IPS DF 4.7 (cell line): ENCODE results near the gene GRAPL.
"Not testable (repeated sequence)": the region's sequence is repeated elsewhere in the genome, so short reads cannot be mapped to it uniquely, and the experiment has no call there.

Experiments used
- DNase-seq: peaks from one replicate; pipeline ENCODE4 v3.0.0-alpha.2; 2013; ENCODE audit warnings: low spot score; ENCODE audit errors: extremely low read depth

The GRAPL gene

GRCh38 chr17:19136605-19137004 is 9.2 kb downstream of the GRAPL start:
- DNase-seq: not testable (repeated sequence)

GRCh38 chr17:19137959-19138358 is 10.6 kb downstream of the GRAPL start:
- DNase-seq: not testable (repeated sequence)

DNA sequence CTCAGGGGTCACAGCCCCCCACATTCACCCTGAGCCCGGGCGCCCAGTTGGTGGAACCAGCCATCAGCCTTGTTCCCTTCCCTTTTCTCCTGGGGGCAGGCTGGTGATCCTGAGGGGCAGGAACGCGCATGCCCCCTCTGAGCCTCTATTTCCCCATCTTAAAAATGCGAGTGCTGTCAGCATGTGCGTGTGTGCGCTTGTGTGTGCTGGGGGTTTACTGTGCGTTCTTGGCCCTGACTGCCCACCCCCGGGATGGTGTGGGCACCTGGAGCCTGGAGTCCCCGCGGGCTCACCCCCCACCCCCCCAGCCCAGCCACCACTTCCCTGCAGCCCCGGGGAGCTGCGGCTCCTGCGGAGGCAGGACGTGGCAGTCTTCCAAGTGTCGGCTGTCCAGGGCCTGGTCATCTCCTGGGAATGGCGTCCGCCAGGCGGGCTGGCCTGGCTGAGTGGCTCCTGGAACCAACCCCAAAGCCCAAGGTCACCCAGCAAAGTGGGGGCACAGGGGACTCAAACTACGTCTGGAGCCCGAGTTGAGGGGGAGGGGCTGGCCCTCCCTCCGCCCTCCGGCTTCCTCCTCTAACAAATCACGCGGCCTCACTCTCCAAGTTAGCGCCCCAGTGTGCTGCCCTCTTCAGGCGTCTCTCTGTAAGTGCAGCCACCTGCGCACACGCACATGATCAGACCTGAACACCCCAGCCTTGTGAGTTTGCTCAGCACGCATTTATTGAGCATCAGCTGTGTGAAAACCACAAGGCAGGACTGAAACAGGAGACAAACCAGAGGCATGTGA is 14.2 kb downstream of the GRAPL start:
- not testable (repeated sequence) for DNase-seq

DNA sequence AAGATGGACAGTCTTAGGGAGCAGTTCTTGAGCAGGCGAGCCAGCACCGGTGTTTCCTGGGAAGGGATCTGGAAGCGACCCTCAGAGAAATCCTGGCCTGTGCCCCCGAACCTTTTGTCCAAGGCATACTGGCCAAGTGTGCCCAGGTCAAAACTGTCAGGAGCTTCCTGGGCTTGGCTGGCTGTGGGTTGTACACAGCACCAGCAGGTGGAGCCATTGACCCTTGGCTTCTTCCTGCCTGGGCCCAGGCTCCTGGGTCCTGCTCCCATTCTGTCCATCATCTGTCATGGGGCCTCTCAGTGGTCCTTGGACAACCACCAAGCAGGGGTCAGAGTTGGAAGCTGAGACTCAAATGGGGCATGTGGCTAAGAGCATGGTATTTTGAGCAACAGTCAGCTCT is 15.0 kb downstream of the GRAPL start:
- DNase-seq: not testable (repeated sequence)

GRCh38 chr17:19143097-19143777 is 15.8 kb downstream of the GRAPL start:
- DNase-seq: not testable (repeated sequence)

DNA sequence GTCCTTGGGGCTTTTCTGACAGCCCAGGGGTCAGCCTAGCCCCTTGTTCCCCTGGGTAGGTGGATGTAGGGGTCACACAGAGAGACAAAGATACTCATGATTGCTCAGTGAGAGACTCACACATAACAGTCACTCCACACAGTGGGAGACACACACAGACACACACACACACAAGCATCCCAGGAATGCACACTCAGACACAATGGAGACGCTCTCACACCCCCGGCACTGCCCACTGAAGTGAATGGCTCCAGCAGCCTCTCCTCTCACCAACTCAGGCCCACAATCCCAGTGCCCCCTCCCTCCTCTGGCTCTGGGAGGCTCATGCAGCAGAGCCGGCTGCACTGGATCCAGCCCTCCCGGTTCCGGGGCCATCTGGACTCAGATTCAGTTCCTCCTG is 17.0 kb downstream of the GRAPL start:
- not testable (repeated sequence) for DNase-seq

- DNase-seq: not testable (repeated sequence)
Measured at GRCh38 chr17:19145471-19145870, 18.1 kb downstream of the GRAPL start.

GRCh38 chr17:19150678-19151615 is 23.6 kb downstream of the GRAPL start:
- not testable (repeated sequence) for DNase-seq

GRCh38 chr17:19157628-19158027 is 30.2 kb downstream of the GRAPL start:
- not testable (repeated sequence) for DNase-seq

- not testable (repeated sequence) for DNase-seq
Measured at GRCh38 chr17:19158478-19158877, 31.1 kb downstream of the GRAPL start.

DNA sequence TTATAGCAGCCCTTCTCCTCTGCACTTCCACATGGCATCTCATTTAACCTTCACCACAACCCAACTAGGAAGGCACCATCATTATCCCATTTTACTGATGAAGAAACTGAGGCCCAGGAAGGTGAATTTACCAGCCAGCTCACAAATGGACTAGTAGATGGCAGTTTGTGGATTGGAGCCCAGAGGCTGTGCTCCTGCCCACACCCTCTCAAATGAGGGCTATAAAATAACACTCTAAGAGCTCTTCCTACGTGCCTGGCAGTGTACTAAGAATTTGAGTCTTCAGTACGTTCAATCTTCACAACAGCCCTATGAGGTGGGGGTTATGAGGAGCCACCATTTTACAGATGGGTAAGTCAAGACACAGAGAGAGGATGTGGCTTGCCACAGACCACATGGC is 31.5 kb downstream of the GRAPL start:
- DNase-seq: not testable (repeated sequence)

DNA sequence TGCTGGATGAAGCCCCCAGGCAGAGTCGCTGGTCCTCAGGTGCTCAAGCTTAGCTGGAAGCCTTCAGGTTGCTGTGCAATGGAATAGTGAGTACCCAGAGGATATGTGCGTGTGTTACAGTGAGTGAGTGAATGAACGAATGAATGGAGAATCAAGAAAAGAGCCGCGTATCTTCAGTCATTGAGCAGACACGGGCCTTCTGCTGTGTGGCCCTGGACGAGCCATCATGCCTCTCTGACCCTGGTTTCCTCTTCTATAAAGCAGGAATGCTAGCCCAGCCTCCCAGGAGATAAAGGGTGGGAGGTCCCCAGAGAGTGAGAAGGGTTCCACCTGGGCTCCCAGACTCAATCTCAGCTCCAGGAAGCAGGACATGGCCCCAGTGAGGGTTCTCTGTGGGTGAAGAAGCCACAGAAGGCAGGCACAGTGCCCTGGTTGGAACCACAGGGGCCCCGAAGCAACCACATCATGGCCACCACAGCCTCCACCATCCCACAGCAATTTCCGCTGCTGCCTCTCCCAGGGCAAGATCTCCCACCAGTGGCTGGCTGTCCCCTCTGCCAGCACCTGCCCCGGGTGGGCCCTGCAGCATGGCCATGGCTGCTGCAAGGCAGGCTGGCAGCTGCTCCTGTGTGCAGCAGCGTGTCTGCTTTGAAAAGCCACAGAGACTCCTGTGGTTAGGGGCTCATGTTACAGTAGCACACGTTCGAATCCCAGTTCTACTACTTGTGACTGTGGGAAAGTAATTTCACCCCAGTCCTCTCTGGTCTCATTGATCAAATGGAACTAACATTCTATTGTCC is 34.1 kb downstream of the GRAPL start:
- not testable (repeated sequence) for DNase-seq

DNA sequence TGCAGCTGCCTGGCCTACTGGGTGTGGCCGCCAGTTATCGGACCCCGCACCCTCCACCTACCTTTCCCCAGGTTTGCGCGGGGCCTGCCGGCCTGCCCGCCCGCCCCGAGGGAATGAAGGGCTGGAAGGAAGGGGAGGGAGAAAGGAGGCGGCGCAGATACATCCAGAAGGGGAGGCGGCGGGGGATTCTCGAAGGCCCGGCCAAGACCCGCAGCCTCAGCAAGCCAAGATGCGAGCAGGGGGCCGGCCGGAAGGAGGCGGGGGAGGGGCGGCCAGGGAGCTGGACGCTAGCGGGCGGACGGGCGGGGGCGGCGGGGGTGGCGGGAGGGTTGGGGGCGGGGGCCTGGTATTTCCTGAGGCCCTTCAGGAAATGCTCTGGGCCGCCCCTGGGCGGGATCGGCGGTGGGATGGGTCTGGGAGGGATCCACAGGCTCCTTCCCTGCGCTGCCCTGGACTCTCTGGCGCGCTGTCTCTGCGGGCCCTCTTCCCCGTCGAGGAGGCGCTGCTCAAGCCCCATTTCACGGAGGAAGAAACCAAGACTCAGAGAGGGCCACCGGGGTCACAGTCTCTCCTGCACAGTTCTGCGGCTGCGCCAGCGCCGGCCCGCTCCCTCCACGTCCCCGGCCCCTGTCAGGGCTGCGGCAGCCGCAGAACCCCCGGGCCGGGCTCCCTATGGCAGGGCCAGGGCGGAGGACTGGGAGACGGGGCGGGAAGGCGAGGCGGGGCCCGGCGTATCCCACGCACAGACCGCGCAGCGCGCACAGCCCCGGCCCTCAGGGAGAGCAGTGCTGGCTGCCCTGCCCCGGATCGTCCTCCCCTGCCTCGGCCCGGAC is 35.2 kb downstream of the GRAPL start:
- DNase-seq: not testable (repeated sequence)

- not testable (repeated sequence) for DNase-seq
Measured at GRCh38 chr17:19174422-19174821, 47.0 kb downstream of the GRAPL start.

GRCh38 chr17:19175410-19175809 is 48.0 kb downstream of the GRAPL start:
- not testable (repeated sequence) for DNase-seq

DNA sequence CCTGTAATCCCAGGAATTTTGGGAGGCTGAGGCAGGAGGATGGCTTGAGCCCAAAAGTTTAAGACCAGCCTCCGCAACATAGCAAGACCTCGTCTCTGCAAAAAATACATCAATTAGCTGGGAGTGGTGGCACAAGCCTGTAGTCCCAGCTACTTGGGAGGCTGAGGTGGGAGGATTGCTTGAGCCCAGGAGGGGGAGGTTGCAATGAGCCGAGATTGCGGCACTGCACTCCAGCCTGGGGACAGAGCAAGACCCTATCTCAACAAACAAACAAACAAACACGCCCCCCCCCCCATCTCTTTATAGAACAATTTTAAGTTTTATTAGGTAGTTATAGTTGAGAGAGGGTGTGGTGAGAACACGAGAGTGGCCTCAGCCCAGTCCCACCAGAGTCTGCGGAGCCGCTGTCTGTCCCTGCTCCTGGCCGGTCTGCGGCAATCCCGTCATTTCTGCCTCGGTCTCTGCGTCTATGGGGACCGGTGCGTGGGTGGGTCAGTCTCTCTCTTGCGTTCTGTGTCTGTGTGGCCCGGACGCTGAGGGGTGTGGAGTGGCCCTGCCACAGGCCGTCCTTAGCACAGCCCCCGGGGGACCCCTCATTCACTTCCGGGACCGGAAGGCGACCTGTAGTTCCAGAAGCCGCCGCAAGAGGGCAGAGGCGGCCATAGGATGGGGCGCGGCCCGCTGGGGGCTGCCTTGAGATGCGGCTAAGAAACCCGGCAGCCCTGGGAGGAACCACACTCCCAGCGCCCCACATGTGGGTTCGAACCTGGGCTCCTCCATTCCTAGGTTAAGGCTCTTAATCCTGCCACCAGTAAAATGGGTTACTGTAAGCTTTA is 53.9 kb downstream of the GRAPL start:
- not testable (repeated sequence) for DNase-seq

- DNase-seq: not testable (repeated sequence)
Measured at GRCh38 chr17:19187883-19188869, 60.8 kb downstream of the GRAPL start.
